ENCODE results near the gene DCAKD.

The DCAKD gene

GRCh38 chr17:45001310-45001709 is 50.1 kb downstream of the DCAKD start:
- DNase-seq (ENCODE audit: low spot score) = no peak

- DNase-seq (ENCODE audit: low spot score) = no peak
Observed at GRCh38 chr17:44999433-44999832, 52.0 kb downstream of the DCAKD start.

GRCh38 chr17:44998646-44999045 is 52.8 kb downstream of the DCAKD start:
- no peak for DNase-seq (ENCODE audit: low spot score)

GRCh38 chr17:44997733-44998520 is 53.5 kb downstream of the DCAKD start:
- DNase-seq (ENCODE audit: low spot score) = no peak

GRCh38 chr17:44996304-44996703 is 55.1 kb downstream of the DCAKD start:
- no peak for DNase-seq (ENCODE audit: low spot score)

- DNase-seq (ENCODE audit: low spot score) = no peak
Observed at GRCh38 chr17:44995436-44996001, 55.9 kb downstream of the DCAKD start.

GRCh38 chr17:44992242-44992939 is 59.0 kb downstream of the DCAKD start:
- DNase-seq (ENCODE audit: low spot score) = no peak

- DNase-seq (ENCODE audit: low spot score) = no peak
Observed at GRCh38 chr17:44990994-44991393, 60.4 kb downstream of the DCAKD start.

- no peak for DNase-seq (ENCODE audit: low spot score)
Observed at GRCh38 chr17:44989552-44990138, 61.8 kb downstream of the DCAKD start.

- DNase-seq (ENCODE audit: low spot score) = no peak
Observed at GRCh38 chr17:44988044-44988942, 63.1 kb downstream of the DCAKD start.

GRCh38 chr17:44983563-44983962 is 67.9 kb downstream of the DCAKD start:
- no peak for DNase-seq (ENCODE audit: low spot score)

GRCh38 chr17:44982113-44982702 is 69.2 kb downstream of the DCAKD start:
- DNase-seq (ENCODE audit: low spot score) = no peak

GRCh38 chr17:44981221-44981968 is 70.0 kb downstream of the DCAKD start:
- DNase-seq (ENCODE audit: low spot score) = peak; percentile 61

GRCh38 chr17:44979426-44979995 is 71.9 kb downstream of the DCAKD start:
- DNase-seq (ENCODE audit: low spot score) = no peak

GRCh38 chr17:44978807-44979206 is 72.6 kb downstream of the DCAKD start:
- DNase-seq (ENCODE audit: low spot score) = no peak

- DNase-seq (ENCODE audit: low spot score) = no peak
Observed at GRCh38 chr17:44977814-44978550, 73.5 kb downstream of the DCAKD start.

- no peak for DNase-seq (ENCODE audit: low spot score)
Observed at GRCh38 chr17:44977065-44977464, 74.4 kb downstream of the DCAKD start.

- no peak for DNase-seq (ENCODE audit: low spot score)
Observed at GRCh38 chr17:44976206-44976605, 75.2 kb downstream of the DCAKD start.
